H9 (cell line): ENCODE data around the gene DCST2. TPM values are rescaled to one million over a fixed set of nuclear protein-coding genes. Genes with fewer than 3 reads are reported as not detected.

Experiments used
- DNase-seq: peaks from one replicate; pipeline ENCODE4 v3.0.0-alpha.2; 2017
- H2AFZ ChIP-seq: one replicate; pipeline ENCODE4 v1.6.1; 2013; ENCODE audit warnings: mild to moderate bottlenecking, low read length, control low read depth, moderate library complexity
- H2AK5ac ChIP-seq: 2 replicates; pipeline ENCODE4 v1.6.1; 2013; ENCODE audit warnings: low read length, control low read depth, mixed read lengths; ENCODE audit not compliant: insufficient read length
- H2BK120ac ChIP-seq: one replicate; pipeline ENCODE4 v1.6.1; 2013; ENCODE audit warnings: low read depth, mild to moderate bottlenecking, low read length, control low read depth, inconsistent platforms; ENCODE audit not compliant: poor library complexity, severe bottlenecking
- H2BK12ac ChIP-seq: 2 replicates; pipeline ENCODE4 v1.6.1; 2013; ENCODE audit warnings: low read length, control low read depth, mixed read lengths, low read depth; ENCODE audit not compliant: insufficient read length
- H2BK15ac ChIP-seq: 2 replicates; pipeline ENCODE4 v1.6.1; 2013; ENCODE audit warnings: low read depth, low read length, control low read depth
- H2BK20ac ChIP-seq: one replicate; pipeline ENCODE4 v1.6.1; 2013; ENCODE audit warnings: low read depth, mild to moderate bottlenecking, low read length, control low read depth, inconsistent platforms; ENCODE audit not compliant: poor library complexity, severe bottlenecking
- H2BK5ac ChIP-seq: 2 replicates; pipeline ENCODE4 v1.6.1; 2013; ENCODE audit warnings: low read length, control low read depth, mixed read lengths; ENCODE audit not compliant: insufficient read length
- H3K14ac ChIP-seq: 2 replicates; pipeline ENCODE4 v1.6.1; 2013; ENCODE audit warnings: low read length, control low read depth; ENCODE audit not compliant: insufficient read depth
- H3K18ac ChIP-seq: 2 replicates; pipeline ENCODE4 v1.6.1; 2013; ENCODE audit warnings: low read depth, mild to moderate bottlenecking, mixed read lengths, low read length, control low read depth; ENCODE audit not compliant: insufficient read length
- H3K23ac ChIP-seq: 2 replicates; pipeline ENCODE4 v1.6.1; 2013; ENCODE audit warnings: low read length, control low read depth, mixed read lengths, low read depth; ENCODE audit not compliant: insufficient read length
- H3K23me2 ChIP-seq: 2 replicates; pipeline ENCODE4 v1.6.1; 2013; ENCODE audit warnings: low read depth, mild to moderate bottlenecking, mixed read lengths, low read length, control low read depth; ENCODE audit not compliant: insufficient read length, poor library complexity, severe bottlenecking
- H3K27ac ChIP-seq: 2 replicates; pipeline ENCODE4 v1.5.1; 2013; ENCODE audit warnings: low read length, control low read depth, mixed read lengths, low read depth; ENCODE audit not compliant: insufficient read length
- H3K27me3 ChIP-seq: 2 replicates; pipeline ENCODE4 v1.6.1; 2013; ENCODE audit warnings: low read length, control low read depth, inconsistent platforms; ENCODE audit not compliant: insufficient read depth
- H3K4ac ChIP-seq: 2 replicates; pipeline ENCODE4 v1.6.1; 2013; ENCODE audit warnings: low read depth, mild to moderate bottlenecking, control low read depth, inconsistent platforms, low read length, moderate library complexity
- H3K4me1 ChIP-seq: 2 replicates; pipeline ENCODE4 v1.6.1; 2013; ENCODE audit warnings: low read length, control low read depth, inconsistent platforms; ENCODE audit not compliant: insufficient read depth
- H3K4me2 ChIP-seq: 2 replicates; pipeline ENCODE4 v1.6.1; 2013; ENCODE audit warnings: low read length, control low read depth, mixed read lengths; ENCODE audit not compliant: insufficient read length, insufficient read depth
- H3K56ac ChIP-seq: 2 replicates; pipeline ENCODE4 v1.6.1; 2013; ENCODE audit warnings: low read depth, mild to moderate bottlenecking, mixed read lengths, low read length, control low read depth; ENCODE audit not compliant: insufficient read length
- H3K79me1 ChIP-seq: 2 replicates; pipeline ENCODE4 v1.6.1; 2013; ENCODE audit warnings: low read depth, mild to moderate bottlenecking, moderate library complexity, low read length, control low read depth, inconsistent platforms; ENCODE audit not compliant: insufficient read depth, poor library complexity, severe bottlenecking
- H3K79me2 ChIP-seq: 2 replicates; pipeline ENCODE4 v1.6.1; 2013; ENCODE audit warnings: low read length, control low read depth, inconsistent platforms; ENCODE audit not compliant: insufficient read depth
- H3K9ac ChIP-seq: 2 replicates; pipeline ENCODE4 v1.6.1; 2013; ENCODE audit warnings: low read length, control low read depth, mixed read lengths; ENCODE audit not compliant: insufficient read length; ENCODE audit errors: extremely low read depth
- H3K9me3 ChIP-seq: one replicate; pipeline ENCODE4 v1.6.1; 2013; ENCODE audit warnings: low read depth, low read length, inconsistent platforms; ENCODE audit not compliant: control insufficient read depth
- H3T11ph ChIP-seq: one replicate; pipeline ENCODE4 v1.6.1; 2013; ENCODE audit warnings: mild to moderate bottlenecking, low read length, control low read depth, inconsistent platforms
- H4K20me1 ChIP-seq: one replicate; pipeline ENCODE4 v1.6.1; 2013; ENCODE audit not compliant: control insufficient read depth, insufficient read length, insufficient read depth
- H4K5ac ChIP-seq: 2 replicates; pipeline ENCODE4 v1.6.1; 2013; ENCODE audit warnings: low read depth, mild to moderate bottlenecking, mixed read lengths, low read length, control low read depth; ENCODE audit not compliant: insufficient read length
- H4K8ac ChIP-seq: replicated peaks from 2 replicates; pipeline ENCODE4 v1.6.1; 2013; ENCODE audit warnings: low read length, control low read depth, mixed read lengths, low read depth; ENCODE audit not compliant: insufficient read length
- H4K91ac ChIP-seq: 2 replicates; pipeline ENCODE4 v1.6.1; 2013; ENCODE audit warnings: low read depth, mild to moderate bottlenecking, moderate library complexity, mixed read lengths, low read length, control low read depth; ENCODE audit not compliant: insufficient read length
- H3K27ac Mint-ChIP-seq, 3 experiments: 2 replicates in 2 of 3; 3 replicates in 1 of 3; pipeline ENCODE4 v1.8.0; 2020 to 2021; ENCODE audit warnings: mixed read lengths in 3 of 3, mild to moderate bottlenecking in 1 of 3, moderate library complexity in 1 of 3
- H3K27me3 Mint-ChIP-seq: 2 replicates; pipeline ENCODE4 v1.8.0; 2021; ENCODE audit warnings: low read depth, mild to moderate bottlenecking, moderate library complexity, mixed read lengths
- H3K36me3 Mint-ChIP-seq, 3 experiments: 2 replicates in 2 of 3; 3 replicates in 1 of 3; pipeline ENCODE4 v1.8.0; 2020 to 2021; ENCODE audit warnings: low read depth in 3 of 3, mixed read lengths in 3 of 3; ENCODE audit not compliant: insufficient read depth in 1 of 3
- H3K4me1 Mint-ChIP-seq, 2 experiments: 2 replicates each; pipeline ENCODE4 v1.8.0; 2020; ENCODE audit warnings: mixed read lengths in 2 of 2
- H3K4me3 Mint-ChIP-seq, 2 experiments: 2 replicates in 1 of 2; 3 replicates in 1 of 2; pipeline ENCODE4 v1.8.0; 2020 to 2021; ENCODE audit warnings: mild to moderate bottlenecking in 2 of 2, mixed read lengths in 2 of 2, moderate library complexity in 1 of 2
- H3K9me3 Mint-ChIP-seq, 2 experiments: 2 replicates in 1 of 2; 3 replicates in 1 of 2; pipeline ENCODE4 v1.8.0; 2020; ENCODE audit warnings: mild to moderate bottlenecking in 2 of 2, mixed read lengths in 2 of 2, moderate library complexity in 1 of 2
- WGBS: extraction: QIAGEN DNeasy Blood & Tissue Kit; methylation state at CpG from one replicate; pipeline ENCODE4 v1.1.7; 2013; ENCODE audit warnings: missing lambda C conversion rate, low lambda C conversion rate, mixed read lengths; ENCODE audit not compliant: insufficient read length; ENCODE audit errors: extremely low coverage; 5-methylcytosine and 5-hydroxymethylcytosine counted together
- total RNA-seq: library from RNA; stranded (reverse); gene quantifications from 2 replicates; pipeline ENCODE4 v1.2.1, GENCODE V29; 2021
- TF ChIP-seq, protein P1 (sequence below): fragments of 200-600 bp; sonication (generic); conservative IDR thresholded peaks from 3 replicates; pipeline ENCODE4 v1.8.0; 2021; ENCODE audit warnings: antibody characterized with exemption, mild to moderate bottlenecking

The DCST2 gene
- total RNA-seq, 1 experiment from 2014 or later = 0.35 TPM

GRCh38 chr1:155064832-155065429 is 31.4 kb upstream of the DCST2 start:
- H3K79me1 ChIP-seq = no peaks in the 10 kb centered on the region
- TF ChIP-seq, protein P1, sequence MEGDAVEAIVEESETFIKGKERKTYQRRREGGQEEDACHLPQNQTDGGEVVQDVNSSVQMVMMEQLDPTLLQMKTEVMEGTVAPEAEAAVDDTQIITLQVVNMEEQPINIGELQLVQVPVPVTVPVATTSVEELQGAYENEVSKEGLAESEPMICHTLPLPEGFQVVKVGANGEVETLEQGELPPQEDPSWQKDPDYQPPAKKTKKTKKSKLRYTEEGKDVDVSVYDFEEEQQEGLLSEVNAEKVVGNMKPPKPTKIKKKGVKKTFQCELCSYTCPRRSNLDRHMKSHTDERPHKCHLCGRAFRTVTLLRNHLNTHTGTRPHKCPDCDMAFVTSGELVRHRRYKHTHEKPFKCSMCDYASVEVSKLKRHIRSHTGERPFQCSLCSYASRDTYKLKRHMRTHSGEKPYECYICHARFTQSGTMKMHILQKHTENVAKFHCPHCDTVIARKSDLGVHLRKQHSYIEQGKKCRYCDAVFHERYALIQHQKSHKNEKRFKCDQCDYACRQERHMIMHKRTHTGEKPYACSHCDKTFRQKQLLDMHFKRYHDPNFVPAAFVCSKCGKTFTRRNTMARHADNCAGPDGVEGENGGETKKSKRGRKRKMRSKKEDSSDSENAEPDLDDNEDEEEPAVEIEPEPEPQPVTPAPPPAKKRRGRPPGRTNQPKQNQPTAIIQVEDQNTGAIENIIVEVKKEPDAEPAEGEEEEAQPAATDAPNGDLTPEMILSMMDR = no peak
- H3K9me3 ChIP-seq = no peaks in the 10 kb centered on the region
- H3K9ac ChIP-seq = no peak overlapping the region
- no peak for DNase-seq
- peaks cover 3% of the 10 kb centered on the region; the same call in 1 of the 2 replicates for H3K4me1 ChIP-seq
- no peaks in the 10 kb centered on the region for H4K20me1 ChIP-seq
- H2AFZ ChIP-seq = no peak overlapping the region
- H3K27ac Mint-ChIP-seq = peak overlapping the region in 2 of 3 experiments; percentile 22 to 29; a peak in 2 of 7 replicates
- H2AK5ac ChIP-seq = no peak overlapping the region
- H2BK5ac ChIP-seq = no peak overlapping the region
- H3K18ac ChIP-seq = no peak overlapping the region
- no peaks in the 10 kb centered on the region for H3K27me3 ChIP-seq
- no peak overlapping the region for H3K27ac ChIP-seq
- no peak overlapping the region for H3K4ac ChIP-seq
- no CpG with 5 or more reads among the region's 5 CpGs for WGBS
- H3K4me3 Mint-ChIP-seq = peak overlapping the region; percentile 66 to 85
- no peak overlapping the region for H2BK15ac ChIP-seq
- peak overlapping the region; percentile 82 for H3K4me2 ChIP-seq
- peaks cover 18 to 34% of the 10 kb centered on the region in 2 experiments for H3K4me1 Mint-ChIP-seq
- no peak overlapping the region for H2BK20ac ChIP-seq
- H3K79me2 ChIP-seq = no peaks in the 10 kb centered on the region; the same call in 1 of the 2 replicates
- H3K56ac ChIP-seq = no peak overlapping the region
- H3K27me3 Mint-ChIP-seq = peaks cover 2% of the 10 kb centered on the region
- no peak overlapping the region for H3K14ac ChIP-seq
- no peak overlapping the region for H4K8ac ChIP-seq
- no peak overlapping the region for H2BK12ac ChIP-seq
- H3K23ac ChIP-seq = no peak overlapping the region
- peaks cover 9 to 32% (median 30%) of the 10 kb centered on the region in 3 experiments for H3K36me3 Mint-ChIP-seq
- H3K23me2 ChIP-seq = peaks cover 17% of the 10 kb centered on the region
- no peaks in the 10 kb centered on the region; a peak in 1 of 5 replicates for H3K9me3 Mint-ChIP-seq
- no peak overlapping the region for H4K91ac ChIP-seq
- no peak overlapping the region for H3T11ph ChIP-seq
- H2BK120ac ChIP-seq = no peak overlapping the region
- no peak overlapping the region for H4K5ac ChIP-seq
